Left lung (tissue), 10 donors: ENCODE measurements around the gene MRPL38. TPM values are rescaled to one million over a fixed set of nuclear protein-coding genes. Genes with fewer than 3 reads are reported as not detected.

Experiments
- ATAC-seq: fragments of 200-7000 bp; cut with Tn5 transposase; one replicate; pipeline ENCODE4 v1.9.1; 2020; ENCODE audit warnings: moderate library complexity
- DNase-seq, 4 donors: peaks; one replicate each; pipeline ENCODE4 v3.0.0-alpha.2; 2013 to 2020
- H3K27ac ChIP-seq, 2 donors: fragments of 200-600 bp; sonication (generic) in 1 of 2; one replicate each; pipeline versions ENCODE4 v1.5.0 to v1.8.0; 2020 to 2021
- H3K27me3 ChIP-seq, 2 donors: fragments of 200-600 bp; sonication (generic) in 1 of 2; one replicate each; pipeline versions ENCODE4 v1.5.0 to v1.8.0; 2020 to 2021
- H3K36me3 ChIP-seq, 2 donors: fragments of 200-600 bp; sonication (generic) in 1 of 2; one replicate each; pipeline versions ENCODE4 v1.5.0 to v1.8.0; 2020 to 2021
- H3K4me1 ChIP-seq, 2 donors: fragments of 200-600 bp; one replicate each; pipeline ENCODE4 v1.8.0; 2021
- H3K4me3 ChIP-seq, 2 donors: fragments of 200-600 bp; sonication (generic) in 1 of 2; one replicate each; pipeline versions ENCODE4 v1.5.0 to v1.8.0; 2020 to 2021; ENCODE audit warnings: mild to moderate bottlenecking in 1 of 2
- H3K9me3 ChIP-seq, 2 donors: fragments of 200-600 bp; sonication (generic) in 1 of 2; one replicate each; pipeline versions ENCODE4 v1.5.0 to v1.8.0; 2020 to 2021
- CTCF ChIP-seq, 2 donors: fragments of 200-600 bp; sonication (generic) in 1 of 2; IDR thresholded peaks; one replicate each; pipeline versions ENCODE4 v1.5.0 to v1.8.0; 2021; ENCODE audit warnings: antibody characterized with exemption in 2 of 2
- intact Hi-C, 2 donors: fragments of 100-400 bp; cut with DNase I; formaldehyde crosslinking; loops; one replicate each; pipeline versions ENCODE4 v1.11.2 to v1.14.2; 2022
- polyA plus RNA-seq, 6 donors: library from polyadenylated mRNA; unstranded; fragments of 120-200 nt; gene quantifications; one replicate each; pipeline ENCODE4 v1.2.1, GENCODE V29; 2013; ENCODE audit not compliant: insufficient read length in 6 of 6
- total RNA-seq, 2 donors: library from RNA; stranded (reverse); fragmentation: NEBNext Ultra II Directional; extraction: Animal tissue kit (Norgen Biotek cat#: 25700); gene quantifications; one replicate each; pipeline ENCODE4 v1.2.1, GENCODE V29; 2021
- donor health status: DM: no; HTN: yes; CAD: no.
- donor health status: DM: no; HTN: no; CAD: no.

The MRPL38 gene
- total and polyA plus RNA-seq, 8 donors: 61.1 to 86.4 (median 77.0) TPM

GRCh38 chr17:75876190-75876937 is 28.3 kb downstream of the MRPL38 start:
- ATAC-seq (peak; percentile 23), DNase-seq (peak in 1 of 4 donors; percentile 77)
- Histone ChIP-seq H3K36me3 (peaks cover 0 to 22% of the 10 kb centered on the region in 2 donors), H3K27ac (peak overlapping the region; percentile 90 to 94), H3K9me3 (no peaks in the 10 kb centered on the region), H3K27me3 (peaks cover 0 to 39% of the 10 kb centered on the region in 2 donors), H3K4me3 (peak overlapping the region; percentile 58 to 74), H3K4me1 (peaks cover 29 to 72% of the 10 kb centered on the region in 2 donors)
- intact Hi-C loops: no loop called here
- peak in 1 of 2 donors; percentile 40 for TF ChIP-seq CTCF (IDR thresholded peaks at IDR 0.05)

- no peak for TF ChIP-seq CTCF (IDR thresholded peaks at IDR 0.05)
- Histone ChIP-seq H3K27me3 (peaks cover 0 to 39% of the 10 kb centered on the region in 2 donors), H3K4me3 (peak overlapping the region in 1 of 2 donors; percentile 74), H3K9me3 (no peaks in the 10 kb centered on the region), H3K27ac (peak overlapping the region; percentile 90 to 94), H3K36me3 (peaks cover 0 to 22% of the 10 kb centered on the region in 2 donors), H3K4me1 (peaks cover 29 to 72% of the 10 kb centered on the region in 2 donors)
- intact Hi-C loops: no loop called here
- peak; percentile 38 for ATAC-seq
- peak in 1 of 4 donors; percentile 89 for DNase-seq
Observed at GRCh38 chr17:75875940-75876189, 28.8 kb downstream of the MRPL38 start.

GRCh38 chr17:75875182-75875939 is 29.3 kb downstream of the MRPL38 start:
- Histone ChIP-seq H3K4me1 (peaks cover 29 to 72% of the 10 kb centered on the region in 2 donors), H3K9me3 (no peaks in the 10 kb centered on the region), H3K4me3 (peak overlapping the region in 1 of 2 donors; percentile 74), H3K27me3 (peaks cover 0 to 39% of the 10 kb centered on the region in 2 donors), H3K27ac (peak overlapping the region; percentile 90 to 94), H3K36me3 (peaks cover 0 to 22% of the 10 kb centered on the region in 2 donors)
- ATAC-seq: no peak
- intact Hi-C loops: no loop called here
- DNase-seq: peak in 1 of 4 donors; percentile 53
- TF ChIP-seq CTCF (IDR thresholded peaks at IDR 0.05): no peak

- TF ChIP-seq CTCF (IDR thresholded peaks at IDR 0.05): no peak
- DNase-seq (no peak), ATAC-seq (no peak)
- H3K27me3 ChIP-seq: peaks cover 0 to 39% of the 10 kb centered on the region in 2 donors
- no peaks in the 10 kb centered on the region for H3K9me3 ChIP-seq
- peak overlapping the region in 1 of 2 donors; percentile 90 for H3K27ac ChIP-seq
- H3K36me3 ChIP-seq: peaks cover 0 to 22% of the 10 kb centered on the region in 2 donors
- no peak overlapping the region for H3K4me3 ChIP-seq
- H3K4me1 ChIP-seq: peaks cover 34 to 72% of the 10 kb centered on the region in 2 donors
- intact Hi-C loops: no loop called here
Observed at GRCh38 chr17:75874323-75875181, 30.1 kb downstream of the MRPL38 start.
